Naive thymus-derived CD8-positive, alpha-beta T cell (primary cell): ENCODE measurements around the gene RNF220. TPM values are rescaled to one million over a fixed set of nuclear protein-coding genes. Genes with fewer than 3 reads are reported as not detected.
"Not testable (repeated sequence)": the region's sequence is repeated elsewhere in the genome, so short reads cannot be mapped to it uniquely, and the experiment has no call there.

ENCODE experiments used
- ATAC-seq, 2 donors: fragments of 150-1000 bp; cut with Tn5 transposase in 1 of 2; sonication (Bioruptor Pico), chemical (Tn5 transposase) in 1 of 2; 1 replicate in 1 of 2; 2 replicates in 1 of 2; pipeline ENCODE4 v1.10.0; 2021; ENCODE audit warnings: mild to moderate bottlenecking in 2 of 2, moderate library complexity in 2 of 2
- POLR2A ChIA-PET: fragments of 350-600 bp; sonication (Branson Sonifier 250); formaldehyde crosslinking; loops from one replicate; lab custom pipeline; 2021; ENCODE audit warnings: antibody characterized with exemption; lab: Charles Lee
- DNase-seq, 10 donors: peaks; one replicate each; pipeline versions ENCODE4 v3.0.0 to v3.0.0-alpha.2; 2020 to 2022
- H3K27ac Mint-ChIP-seq, 10 donors: one replicate each; pipeline ENCODE4 v1.8.0; 2020 to 2022; ENCODE audit warnings: mild to moderate bottlenecking in 10 of 10, mixed read lengths in 10 of 10, moderate library complexity in 4 of 10, inconsistent platforms in 1 of 10
- H3K27me3 Mint-ChIP-seq, 5 donors: one replicate each; pipeline ENCODE4 v1.8.0; 2021 to 2022; ENCODE audit warnings: mixed read lengths in 5 of 5
- H3K36me3 Mint-ChIP-seq, 3 donors: one replicate each; pipeline ENCODE4 v1.8.0; 2020 to 2022; ENCODE audit warnings: mixed read lengths in 3 of 3, mild to moderate bottlenecking in 2 of 3, inconsistent platforms in 1 of 3
- H3K4me1 Mint-ChIP-seq, 4 donors: one replicate each; pipeline ENCODE4 v1.8.0; 2021 to 2022; ENCODE audit warnings: mixed read lengths in 4 of 4
- H3K4me3 Mint-ChIP-seq, 10 donors: one replicate each; pipeline ENCODE4 v1.8.0; 2020 to 2022; ENCODE audit warnings: mild to moderate bottlenecking in 10 of 10, mixed read lengths in 10 of 10, moderate library complexity in 6 of 10, inconsistent platforms in 1 of 10
- H3K9me3 Mint-ChIP-seq, 9 donors: one replicate each; pipeline ENCODE4 v1.8.0; 2020 to 2022; ENCODE audit warnings: mixed read lengths in 9 of 9, mild to moderate bottlenecking in 3 of 9, inconsistent platforms in 1 of 9, moderate library complexity in 1 of 9
- polyA plus RNA-seq, 3 donors: library from polyadenylated mRNA; unstranded; fragments of 300-500 nt; fragmentation: Illumina TruSeq; gene quantifications; one replicate each; pipeline ENCODE4 v1.2.3, GENCODE V29; 2021
- total RNA-seq, 8 experiments: library from RNA in 2 of 8; stranded (reverse) in 2 of 8; gene quantifications; one replicate each; pipeline ENCODE4 v1.2.3 and lab custom pipeline; 2021 to 2026

Gene RNF220
- total and polyA plus RNA-seq, 5 experiments from 2014 or later: 62.2 to 129 (median 103) TPM

DNA sequence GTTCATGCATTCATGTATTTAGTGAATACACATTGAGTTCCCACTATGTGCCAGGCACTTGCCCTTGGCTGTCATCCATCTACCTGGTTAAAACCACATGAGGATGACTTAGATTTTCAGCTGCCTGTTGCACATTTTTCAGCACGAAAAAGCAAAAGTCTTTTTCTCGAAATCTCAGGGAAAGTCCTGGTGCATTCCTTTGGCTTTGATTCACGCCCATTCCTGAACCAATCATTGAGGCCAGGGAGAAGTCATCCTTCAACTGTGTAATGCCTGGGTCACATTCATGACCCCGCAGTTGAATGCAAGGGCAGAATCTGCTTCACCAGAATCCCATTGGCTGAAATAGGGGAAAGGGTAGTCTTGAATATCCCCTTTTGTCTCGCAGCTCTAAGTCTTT, 84.4 kb downstream of the RNF220 start:
- no peak overlapping the region for H3K27ac Mint-ChIP-seq
- H3K4me3 Mint-ChIP-seq: no peak overlapping the region
- H3K36me3 Mint-ChIP-seq: peaks cover 0 to 7% (median 0%) of the 10 kb centered on the region in 3 donors
- H3K9me3 Mint-ChIP-seq: peaks cover 0 to 13% (median 9%) of the 10 kb centered on the region in 9 donors
- no peak for ATAC-seq
- POLR2A ChIA-PET: no interaction called here
- no peaks in the 10 kb centered on the region for H3K4me1 Mint-ChIP-seq
- DNase-seq: no peak
- peaks cover 7 to 14% (median 11%) of the 10 kb centered on the region in 5 donors for H3K27me3 Mint-ChIP-seq

DNA sequence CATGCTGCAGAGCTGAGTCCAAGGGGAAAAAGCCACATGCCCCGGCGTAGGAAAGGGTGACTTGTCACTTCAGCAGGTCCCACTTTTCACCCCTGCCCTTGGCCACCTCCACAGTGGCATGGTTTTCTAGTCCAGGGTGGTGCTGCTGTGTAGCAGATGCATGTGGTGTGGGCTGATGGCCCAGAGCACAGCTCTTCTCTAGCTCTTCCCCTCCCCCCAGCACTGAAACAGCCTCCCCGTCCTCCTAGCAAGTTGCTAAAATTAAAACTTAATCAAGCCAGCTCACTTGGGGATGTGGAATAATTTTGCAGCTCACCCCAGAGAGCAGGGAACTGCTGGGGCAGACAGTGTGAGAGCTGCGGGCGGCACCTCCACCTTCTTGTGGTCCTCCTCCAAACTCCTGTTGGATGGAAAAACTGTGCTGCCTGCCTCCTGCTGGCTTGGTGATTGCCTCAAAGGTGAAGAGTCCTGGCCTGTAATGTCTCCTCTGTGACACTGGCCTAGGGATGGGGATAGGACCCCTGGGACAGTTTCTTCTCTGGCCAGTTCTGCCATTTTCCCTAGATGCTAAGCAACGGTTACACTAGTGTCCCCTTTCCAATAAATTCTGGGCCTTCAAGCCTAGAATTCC, 91.6 kb downstream of the RNF220 start:
- ATAC-seq: no peak
- H3K36me3 Mint-ChIP-seq: no peaks in the 10 kb centered on the region

DNA sequence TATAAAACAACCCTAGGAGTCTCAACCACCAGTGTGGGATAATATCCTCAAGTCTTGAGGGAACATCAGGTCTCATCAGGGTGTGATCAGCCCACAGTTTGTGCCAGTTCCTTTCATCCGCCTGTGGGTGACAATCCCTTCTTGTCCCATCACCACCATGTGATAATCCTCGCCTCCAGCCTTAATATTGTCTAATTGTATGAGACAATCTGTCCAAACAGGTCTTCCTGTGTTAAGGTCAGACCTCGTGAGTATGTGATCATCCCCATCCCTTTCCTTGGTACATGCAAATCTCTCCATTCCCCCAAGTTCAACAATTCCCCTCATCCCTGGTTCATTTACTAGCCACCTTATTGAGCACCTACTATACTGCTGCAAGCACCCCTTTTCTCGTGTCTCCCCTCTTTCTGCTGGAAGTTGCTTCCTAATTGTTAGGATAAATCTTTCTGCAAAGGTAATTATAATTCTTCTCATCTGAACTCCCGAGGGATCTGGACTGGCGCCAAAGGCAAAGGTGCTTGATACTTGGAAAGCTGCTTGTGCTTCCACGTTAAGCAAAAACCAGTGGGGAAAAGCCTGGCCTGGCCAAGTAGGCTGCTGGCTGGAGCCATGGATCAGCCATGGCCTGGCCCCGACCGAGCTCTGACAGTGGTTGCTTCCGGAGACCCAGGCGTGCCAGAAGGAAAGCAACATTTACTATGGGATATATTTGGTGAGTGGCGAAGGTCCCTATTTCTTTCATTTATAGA, 92.5 kb downstream of the RNF220 start:
- no peak for DNase-seq
- H3K4me1 Mint-ChIP-seq: peaks cover 0 to 2% (median 0%) of the 10 kb centered on the region in 4 donors
- no peaks in the 10 kb centered on the region for H3K36me3 Mint-ChIP-seq
- H3K27ac Mint-ChIP-seq: no peak overlapping the region
- peaks cover 0 to 3% (median 0%) of the 10 kb centered on the region in 5 donors for H3K27me3 Mint-ChIP-seq
- H3K9me3 Mint-ChIP-seq: no peaks in the 10 kb centered on the region
- H3K4me3 Mint-ChIP-seq: no peak overlapping the region
- POLR2A ChIA-PET: no interaction called here
- ATAC-seq: no peak

More for the DNA sequence above, 91.6 kb downstream of the RNF220 start:
- Mint-ChIP-seq H3K4me3 (no peak overlapping the region), H3K9me3 (no peaks in the 10 kb centered on the region), H3K27ac (no peak overlapping the region), H3K27me3 (peaks cover 0 to 7% (median 2%) of the 10 kb centered on the region in 5 donors), H3K4me1 (no peaks in the 10 kb centered on the region)
- POLR2A ChIA-PET: no interaction called here
- no peak for DNase-seq

DNA sequence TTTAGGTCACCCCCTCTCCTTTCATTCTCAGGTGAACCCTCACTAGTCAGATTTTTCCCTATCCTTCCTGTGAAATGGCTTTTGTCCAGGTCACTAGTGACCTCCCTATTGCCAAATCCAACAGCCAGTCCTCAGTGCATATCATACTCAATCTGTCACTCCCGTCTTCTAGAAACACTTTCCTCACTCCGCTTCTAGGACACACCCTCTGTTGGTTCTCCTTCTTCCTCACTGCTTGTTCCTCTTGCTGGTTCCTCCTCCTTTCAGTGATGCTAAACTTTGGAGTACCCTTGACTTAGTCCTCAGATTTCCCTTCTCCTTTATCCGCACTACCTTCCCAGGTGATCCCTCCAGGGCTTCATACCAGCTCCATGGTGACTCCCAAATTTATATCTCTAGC, 94.3 kb downstream of the RNF220 start:
- Mint-ChIP-seq H3K27me3 (peaks cover 0 to 3% (median 0%) of the 10 kb centered on the region in 5 donors), H3K4me1 (peaks cover 0 to 2% (median under 1%) of the 10 kb centered on the region in 4 donors), H3K27ac (no peak overlapping the region), H3K9me3 (no peaks in the 10 kb centered on the region), H3K36me3 (no peaks in the 10 kb centered on the region), H3K4me3 (no peak overlapping the region)
- ATAC-seq (no peak), DNase-seq (no peak)
- POLR2A ChIA-PET: no interaction called here

DNA sequence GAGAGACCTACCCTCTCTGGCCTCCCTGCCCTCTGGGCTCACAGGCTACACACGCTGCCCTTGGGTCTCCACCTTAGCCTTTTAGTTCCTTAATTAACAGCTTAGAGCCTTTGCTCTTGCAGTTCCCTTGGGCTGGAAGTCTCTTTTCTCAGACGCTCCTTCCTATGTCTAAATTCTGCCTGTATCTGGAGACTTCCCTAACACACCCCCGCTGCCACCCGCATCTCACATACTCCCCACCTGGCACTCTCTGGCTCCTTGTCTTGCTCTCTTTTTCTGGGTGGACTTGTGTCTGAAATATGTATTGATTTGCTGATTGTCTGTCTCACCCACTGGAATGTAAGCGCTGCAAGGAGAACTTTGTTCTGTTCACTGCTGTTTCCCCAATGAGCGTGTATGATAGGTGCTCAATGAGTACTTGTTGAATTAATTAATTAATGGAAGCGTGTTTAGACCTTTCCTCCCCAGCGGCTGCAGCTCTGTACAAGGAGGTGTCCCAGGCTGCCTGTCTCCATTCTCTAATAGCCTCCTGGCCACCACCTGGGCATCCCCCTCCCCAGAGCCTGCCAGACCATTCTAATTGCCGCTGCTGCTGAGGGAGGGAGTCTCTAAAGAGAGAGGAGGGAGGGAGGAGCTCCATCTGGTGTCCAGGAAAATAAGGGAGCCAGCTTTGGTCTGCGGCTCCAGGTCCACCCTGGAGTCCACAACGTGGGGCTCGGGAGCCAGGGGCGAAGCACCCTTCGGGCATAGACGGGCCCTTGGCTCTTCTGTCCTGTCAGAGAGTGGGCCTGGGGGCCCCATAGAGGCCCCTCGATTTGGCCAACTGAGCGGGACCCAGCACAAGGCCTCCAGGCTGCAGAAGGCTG, 95.4 kb downstream of the RNF220 start:
- no peaks in the 10 kb centered on the region for H3K9me3 Mint-ChIP-seq
- H3K36me3 Mint-ChIP-seq: no peaks in the 10 kb centered on the region
- no peak for DNase-seq
- no peak overlapping the region for H3K27ac Mint-ChIP-seq
- ATAC-seq: no peak
- peaks cover 0 to 2% (median under 1%) of the 10 kb centered on the region in 4 donors for H3K4me1 Mint-ChIP-seq
- peaks cover 0 to 3% (median 0%) of the 10 kb centered on the region in 5 donors for H3K27me3 Mint-ChIP-seq
- H3K4me3 Mint-ChIP-seq: no peak overlapping the region
- POLR2A ChIA-PET: no interaction called here

DNA sequence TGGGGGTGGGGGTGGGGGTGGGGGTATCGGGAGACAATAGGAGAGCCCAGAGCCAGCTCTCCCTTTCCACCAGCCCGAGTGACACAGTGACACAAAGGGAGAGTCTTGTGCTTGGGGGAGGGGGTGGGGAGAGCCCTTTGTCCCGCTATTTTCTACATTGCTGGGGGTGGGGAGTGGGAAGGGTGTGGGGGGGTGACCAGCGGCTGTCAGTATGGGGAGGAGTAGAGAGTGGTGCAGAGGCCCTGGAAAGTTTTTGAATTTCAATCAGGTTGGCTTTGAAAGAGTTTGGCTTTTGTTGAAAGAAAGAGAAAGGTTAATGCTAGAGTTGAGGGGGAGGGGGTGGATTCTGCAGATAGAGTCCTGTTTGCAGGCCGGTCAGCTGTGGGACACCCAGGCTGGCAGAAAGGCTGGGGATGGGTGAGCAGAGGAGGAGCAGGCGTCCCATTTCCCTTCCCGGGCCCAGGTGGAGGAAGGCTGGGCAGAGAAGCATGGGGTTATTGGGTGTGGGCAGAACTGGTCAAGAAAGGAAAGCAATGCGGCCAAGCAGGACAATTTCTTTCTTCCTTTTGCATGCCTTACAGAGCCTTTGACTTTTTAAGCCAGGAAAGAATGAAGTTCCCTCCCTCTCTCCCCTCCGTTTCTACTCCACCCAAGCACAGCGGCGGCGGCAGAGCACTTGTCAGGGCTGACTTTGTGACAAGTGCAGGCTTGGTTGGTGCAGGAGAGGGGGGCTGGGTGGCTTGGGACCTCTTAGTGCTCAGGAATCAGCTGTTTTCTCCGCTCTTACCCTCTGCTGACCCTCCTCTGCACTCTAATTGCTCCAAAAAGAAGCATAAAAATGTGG, 96.2 kb downstream of the RNF220 start:
- no peak for ATAC-seq
- Mint-ChIP-seq H3K27me3 (peaks cover 0 to 6% (median 0%) of the 10 kb centered on the region in 5 donors), H3K36me3 (no peaks in the 10 kb centered on the region), H3K4me3 (no peak overlapping the region), H3K4me1 (peaks cover 0 to 2% (median under 1%) of the 10 kb centered on the region in 4 donors), H3K27ac (no peak overlapping the region), H3K9me3 (no peaks in the 10 kb centered on the region)
- POLR2A ChIA-PET: no interaction called here
- DNase-seq: no peak

DNA sequence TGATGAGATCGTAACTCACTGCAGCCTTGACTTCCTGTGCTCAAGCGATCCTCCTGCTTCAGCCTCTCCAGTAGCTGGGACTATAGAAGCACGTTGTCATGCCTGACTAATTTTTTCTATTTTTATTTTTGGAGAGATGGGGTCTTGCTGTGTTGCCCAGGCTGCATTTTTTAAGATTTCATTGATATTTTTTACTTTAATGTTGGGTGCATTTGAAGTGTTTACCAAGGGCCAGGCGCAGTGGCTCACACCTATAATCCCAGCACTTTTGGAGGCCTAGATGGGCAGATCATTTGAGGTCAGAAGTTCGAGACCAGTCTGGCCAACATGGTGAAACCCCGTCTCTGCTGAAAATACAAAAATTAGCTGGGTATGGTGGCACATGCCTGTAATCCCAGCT, 97.8 kb downstream of the RNF220 start:
- ATAC-seq, DNase-seq, H3K36me3 Mint-ChIP-seq, H3K4me3 Mint-ChIP-seq, H3K27ac Mint-ChIP-seq, POLR2A ChIA-PET, H3K9me3 Mint-ChIP-seq, H3K4me1 Mint-ChIP-seq: not testable (repeated sequence)
- H3K27me3 Mint-ChIP-seq: peaks cover 0 to 13% (median 3%) of the 10 kb centered on the region in 5 donors

DNA sequence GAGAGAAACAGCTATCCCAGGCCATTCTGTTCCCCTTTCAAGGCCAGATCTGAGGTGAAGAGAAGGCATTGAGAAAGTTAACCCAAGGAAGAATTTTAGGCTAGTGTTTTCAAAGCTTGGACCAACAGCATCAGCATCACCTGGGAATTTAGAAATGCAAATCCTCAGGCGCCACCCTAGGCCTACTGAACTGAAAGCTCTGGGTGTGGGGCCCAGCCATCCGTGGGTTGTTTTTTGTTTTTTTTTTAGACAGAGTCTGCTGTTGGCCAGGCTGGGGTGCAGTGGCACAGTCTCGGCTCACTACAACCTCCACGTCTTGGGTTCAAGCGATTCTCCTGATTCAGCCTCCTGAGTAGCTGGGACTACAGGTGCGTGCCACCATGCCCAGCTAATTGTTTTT, 98.6 kb downstream of the RNF220 start:
- ATAC-seq: no peak
- POLR2A ChIA-PET: no interaction called here
- DNase-seq: no peak
- Mint-ChIP-seq H3K4me1 (peaks cover 0 to 2% (median under 1%) of the 10 kb centered on the region in 4 donors), H3K4me3 (no peak overlapping the region), H3K27ac (no peak overlapping the region), H3K9me3 (no peaks in the 10 kb centered on the region), H3K36me3 (no peaks in the 10 kb centered on the region), H3K27me3 (peaks cover 0 to 19% (median 3%) of the 10 kb centered on the region in 5 donors)

DNA sequence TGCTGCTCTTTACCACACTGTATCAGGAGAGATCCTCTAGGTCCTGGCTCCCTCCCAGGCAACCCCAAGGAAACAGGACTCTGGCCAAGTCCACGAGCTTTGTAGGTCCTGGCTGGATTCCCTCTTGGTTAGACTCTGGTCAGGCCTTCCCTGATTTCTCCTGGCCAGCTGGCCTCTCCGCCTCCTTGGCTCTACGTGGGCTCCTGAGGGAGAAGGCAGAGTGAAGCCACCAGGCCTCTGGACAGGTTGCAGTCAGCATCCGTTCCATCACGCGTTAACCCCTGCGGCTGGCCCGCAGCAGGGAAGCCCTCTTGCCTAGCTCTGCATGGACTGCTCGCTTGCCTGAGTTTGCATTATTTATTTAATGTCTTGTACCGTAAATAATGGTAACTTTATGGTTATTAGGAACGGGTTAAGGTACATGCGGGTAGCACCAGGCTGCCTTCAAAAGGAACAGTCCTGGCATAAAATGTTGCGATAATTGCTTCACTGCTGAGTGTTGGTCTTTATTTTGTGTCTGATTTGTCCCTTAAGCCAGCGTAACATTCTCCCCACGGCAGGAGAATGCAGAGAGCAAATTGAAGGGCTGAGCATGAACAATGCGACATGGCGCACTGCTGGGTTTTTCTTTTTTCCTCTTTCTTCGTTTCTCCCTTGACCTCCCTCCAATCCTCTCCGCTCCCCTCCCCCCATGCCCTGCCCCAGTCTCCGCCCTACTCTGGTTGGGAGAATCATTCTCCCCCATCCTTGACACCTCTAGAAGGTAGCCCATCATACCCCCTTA, 100.3 kb downstream of the RNF220 start:
- H3K27me3 Mint-ChIP-seq: peaks cover 0 to 20% (median 4%) of the 10 kb centered on the region in 5 donors
- no peaks in the 10 kb centered on the region for H3K9me3 Mint-ChIP-seq
- no peak overlapping the region for H3K27ac Mint-ChIP-seq
- POLR2A ChIA-PET: no interaction called here
- H3K4me3 Mint-ChIP-seq: no peak overlapping the region
- ATAC-seq: no peak
- H3K4me1 Mint-ChIP-seq: peaks cover 0 to 2% (median under 1%) of the 10 kb centered on the region in 4 donors
- no peak for DNase-seq
- no peaks in the 10 kb centered on the region for H3K36me3 Mint-ChIP-seq

DNA sequence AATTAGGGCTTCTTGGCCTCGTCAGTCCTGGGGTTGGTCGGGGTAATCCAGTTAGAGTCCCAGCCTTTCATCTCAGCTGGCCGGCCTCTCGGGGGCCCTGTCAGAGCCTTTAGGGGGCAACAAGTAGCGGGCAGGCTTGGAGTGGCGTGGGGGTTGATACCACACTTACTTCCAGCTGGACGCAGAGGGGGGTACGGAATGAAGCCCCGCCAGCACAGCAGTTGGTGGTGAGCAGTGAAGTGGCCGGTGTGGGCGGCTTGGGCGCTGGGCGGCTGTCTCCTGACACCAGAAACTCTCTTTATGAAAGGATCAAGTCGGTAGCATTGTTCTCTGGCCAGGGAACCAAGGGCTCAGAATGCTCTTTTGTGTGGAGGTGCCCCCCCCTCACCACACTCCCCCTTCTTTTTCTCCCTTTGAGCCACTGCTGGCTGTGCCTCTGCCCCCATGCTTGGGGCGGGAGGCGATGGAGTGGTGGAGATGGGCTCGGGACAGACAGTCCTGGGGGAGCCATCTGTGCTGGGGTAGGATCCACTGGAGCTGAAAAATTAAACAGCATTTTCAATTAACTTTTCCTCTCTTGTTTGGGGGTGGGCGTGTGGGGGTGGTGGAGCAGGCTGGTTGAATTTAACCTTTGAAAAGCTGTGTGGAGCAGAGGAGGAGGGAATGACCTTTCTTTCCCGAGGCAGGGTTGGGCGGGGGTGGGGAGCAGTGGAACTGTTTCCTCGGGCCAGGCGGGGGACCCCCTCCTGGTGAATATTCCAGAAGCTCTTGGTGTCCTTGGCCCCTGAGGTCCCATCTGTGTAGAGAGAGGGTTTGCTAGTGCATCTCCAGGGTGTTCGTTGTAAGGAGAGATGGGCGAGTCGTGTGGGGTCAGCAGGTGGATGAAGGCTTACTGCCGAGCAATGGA, 102.7 kb downstream of the RNF220 start:
- no peak for DNase-seq
- H3K36me3 Mint-ChIP-seq: no peaks in the 10 kb centered on the region
- no peak overlapping the region for H3K4me3 Mint-ChIP-seq
- H3K27me3 Mint-ChIP-seq: peaks cover 7 to 22% (median 8%) of the 10 kb centered on the region in 5 donors
- H3K9me3 Mint-ChIP-seq: no peaks in the 10 kb centered on the region
- peaks cover 0 to 6% (median 3%) of the 10 kb centered on the region in 4 donors for H3K4me1 Mint-ChIP-seq
- ATAC-seq: no peak
- POLR2A ChIA-PET: no interaction called here
- no peak overlapping the region for H3K27ac Mint-ChIP-seq

DNA sequence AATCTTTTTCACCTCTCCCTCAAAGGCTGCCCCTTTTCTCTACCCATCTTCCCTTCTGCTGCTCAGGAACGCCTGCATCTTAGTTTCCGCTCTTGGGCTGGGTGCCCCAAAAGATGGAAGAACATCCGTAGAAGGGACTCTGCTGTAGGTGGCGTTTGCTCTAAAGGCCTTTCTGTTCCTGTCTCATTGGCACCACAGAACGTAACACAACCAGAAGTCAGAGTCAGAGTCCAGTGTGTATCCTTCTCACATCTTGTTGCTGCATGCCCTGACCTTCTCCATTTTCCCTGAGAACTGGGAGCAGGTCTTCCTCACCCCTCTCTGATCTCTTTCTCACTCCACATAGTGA, 103.3 kb downstream of the RNF220 start:
- Mint-ChIP-seq H3K4me3 (no peak overlapping the region), H3K36me3 (no peaks in the 10 kb centered on the region), H3K9me3 (no peaks in the 10 kb centered on the region), H3K27ac (no peak overlapping the region), H3K27me3 (peaks cover 7 to 22% (median 10%) of the 10 kb centered on the region in 5 donors), H3K4me1 (peaks cover 0 to 6% (median 3%) of the 10 kb centered on the region in 4 donors)
- POLR2A ChIA-PET: no interaction called here
- ATAC-seq (no peak), DNase-seq (no peak)
